WI38 (cell line): Measurements from ENCODE around the gene TMEM18.

Experiments
- H3K4me3 ChIP-seq: 2 replicates; pipeline ENCODE4 v1.5.1; 2011; ENCODE audit warnings: low read depth, mild to moderate bottlenecking, control low read depth, low read length
- TF ChIP-seq, protein P1 (sequence below): IDR thresholded peaks from 2 replicates; pipeline ENCODE4 v1.5.1; 2012; ENCODE audit warnings: low read depth, mild to moderate bottlenecking, control low read depth, low read length

TMEM18 gene

DNA sequence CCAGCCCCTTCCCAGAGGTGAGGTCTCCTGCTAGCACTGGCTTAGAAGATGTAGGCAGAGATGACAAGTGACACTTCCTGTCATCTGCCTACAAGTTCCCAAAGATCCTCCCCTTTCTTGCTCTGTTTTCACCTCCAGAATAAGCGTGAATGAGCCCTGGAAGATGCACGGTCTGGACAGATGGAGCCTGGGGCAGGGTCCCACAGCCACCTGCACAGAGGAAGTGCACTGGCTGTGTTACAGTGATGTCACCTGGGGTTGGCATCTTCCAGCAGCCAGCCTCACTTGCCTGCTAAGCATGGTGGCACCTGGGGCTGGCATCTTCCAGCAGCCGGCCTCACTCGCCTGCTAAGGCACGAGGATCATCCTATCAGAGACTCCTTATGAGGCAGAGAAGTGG lies 32.3 kb downstream of the TMEM18 start:
- H3K4me3 ChIP-seq = no peak overlapping the region
- TF ChIP-seq, protein P1, sequence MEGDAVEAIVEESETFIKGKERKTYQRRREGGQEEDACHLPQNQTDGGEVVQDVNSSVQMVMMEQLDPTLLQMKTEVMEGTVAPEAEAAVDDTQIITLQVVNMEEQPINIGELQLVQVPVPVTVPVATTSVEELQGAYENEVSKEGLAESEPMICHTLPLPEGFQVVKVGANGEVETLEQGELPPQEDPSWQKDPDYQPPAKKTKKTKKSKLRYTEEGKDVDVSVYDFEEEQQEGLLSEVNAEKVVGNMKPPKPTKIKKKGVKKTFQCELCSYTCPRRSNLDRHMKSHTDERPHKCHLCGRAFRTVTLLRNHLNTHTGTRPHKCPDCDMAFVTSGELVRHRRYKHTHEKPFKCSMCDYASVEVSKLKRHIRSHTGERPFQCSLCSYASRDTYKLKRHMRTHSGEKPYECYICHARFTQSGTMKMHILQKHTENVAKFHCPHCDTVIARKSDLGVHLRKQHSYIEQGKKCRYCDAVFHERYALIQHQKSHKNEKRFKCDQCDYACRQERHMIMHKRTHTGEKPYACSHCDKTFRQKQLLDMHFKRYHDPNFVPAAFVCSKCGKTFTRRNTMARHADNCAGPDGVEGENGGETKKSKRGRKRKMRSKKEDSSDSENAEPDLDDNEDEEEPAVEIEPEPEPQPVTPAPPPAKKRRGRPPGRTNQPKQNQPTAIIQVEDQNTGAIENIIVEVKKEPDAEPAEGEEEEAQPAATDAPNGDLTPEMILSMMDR = no peak

DNA sequence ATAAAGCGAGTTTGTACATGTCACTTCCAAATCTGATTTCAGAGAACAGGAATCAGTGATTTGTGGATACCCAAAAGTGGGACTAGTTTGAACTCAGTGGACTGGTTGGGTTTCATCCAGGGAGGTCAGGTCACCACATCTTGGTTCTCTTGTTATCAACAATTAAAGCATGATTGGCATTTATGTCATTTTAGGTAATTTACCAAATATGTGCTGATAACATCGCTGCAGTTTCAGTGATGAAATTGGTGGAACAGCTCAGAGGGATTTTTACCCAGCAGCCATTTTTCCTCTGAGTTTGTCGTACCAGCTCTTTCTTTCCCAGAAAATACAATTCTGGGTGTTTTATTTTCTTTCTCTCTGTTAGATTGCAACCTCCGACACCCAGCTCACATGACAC lies 33.4 kb downstream of the TMEM18 start:
- TF ChIP-seq, protein P1 = no peak
- no peak overlapping the region for H3K4me3 ChIP-seq

DNA sequence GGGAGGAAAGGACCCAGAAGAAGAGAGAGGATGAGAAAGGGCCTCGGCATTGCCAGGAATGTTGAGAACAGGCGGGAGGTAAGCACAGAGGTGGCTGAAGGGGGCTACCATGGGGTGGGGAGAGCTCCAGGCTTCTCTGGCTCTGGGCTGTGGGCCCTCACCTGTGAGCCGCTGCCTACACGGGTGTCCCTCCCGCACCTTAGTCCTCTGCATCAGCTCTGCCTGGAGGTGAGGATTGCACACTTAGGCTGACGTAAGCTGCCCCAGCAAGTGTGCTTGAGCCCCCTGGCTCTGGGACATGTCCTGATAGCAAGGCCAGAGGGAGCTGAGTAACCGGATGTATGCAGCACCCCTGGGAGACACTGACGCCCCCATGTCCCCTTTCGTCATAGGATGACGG lies 33.9 kb downstream of the TMEM18 start:
- no peak overlapping the region for H3K4me3 ChIP-seq
- TF ChIP-seq, protein P1 = no peak

DNA sequence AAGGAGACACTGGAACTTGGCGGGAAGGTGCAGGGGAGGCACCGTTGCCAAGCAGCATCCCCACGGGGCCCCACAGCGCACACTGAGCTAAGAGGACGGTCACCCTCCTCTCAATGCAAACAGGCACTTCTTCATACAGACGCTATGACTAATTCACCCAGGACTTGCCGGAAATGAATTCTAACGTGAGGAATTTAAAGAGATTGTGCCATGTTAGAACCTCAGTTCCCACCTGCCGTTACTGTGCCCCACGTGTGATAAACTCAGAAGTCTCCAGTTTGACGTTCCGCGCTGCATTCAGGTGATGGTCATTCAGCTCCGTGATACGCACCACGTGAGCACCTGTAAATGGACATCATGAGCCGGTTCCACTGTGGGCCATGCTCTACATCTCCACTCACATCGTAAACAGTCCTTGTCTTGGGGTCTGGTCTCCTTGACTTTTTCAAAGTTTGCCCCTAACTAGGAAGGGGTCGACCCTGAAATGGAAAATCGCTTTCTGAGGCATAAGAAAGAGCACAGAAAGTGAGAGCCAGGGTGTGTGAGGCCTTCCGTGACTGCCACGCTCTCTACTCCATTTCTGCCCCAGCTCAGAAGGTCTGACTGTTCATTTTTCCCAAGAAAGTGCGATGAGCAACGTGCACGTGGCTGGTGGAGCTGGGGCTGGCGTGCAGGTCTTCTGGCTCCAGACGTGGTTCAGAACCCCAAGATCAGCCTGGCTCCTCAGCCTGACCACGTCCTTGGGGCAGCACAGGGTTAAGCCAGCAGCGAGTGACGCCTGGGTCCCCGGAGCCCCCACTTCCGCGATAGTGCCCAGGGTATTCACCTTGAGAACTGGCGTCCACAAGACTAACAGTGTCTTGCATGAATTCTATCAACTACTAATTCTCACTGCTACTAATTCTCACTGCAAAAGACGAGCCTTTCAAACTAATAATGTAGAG lies 35.1 kb downstream of the TMEM18 start:
- no peak overlapping the region for H3K4me3 ChIP-seq

DNA sequence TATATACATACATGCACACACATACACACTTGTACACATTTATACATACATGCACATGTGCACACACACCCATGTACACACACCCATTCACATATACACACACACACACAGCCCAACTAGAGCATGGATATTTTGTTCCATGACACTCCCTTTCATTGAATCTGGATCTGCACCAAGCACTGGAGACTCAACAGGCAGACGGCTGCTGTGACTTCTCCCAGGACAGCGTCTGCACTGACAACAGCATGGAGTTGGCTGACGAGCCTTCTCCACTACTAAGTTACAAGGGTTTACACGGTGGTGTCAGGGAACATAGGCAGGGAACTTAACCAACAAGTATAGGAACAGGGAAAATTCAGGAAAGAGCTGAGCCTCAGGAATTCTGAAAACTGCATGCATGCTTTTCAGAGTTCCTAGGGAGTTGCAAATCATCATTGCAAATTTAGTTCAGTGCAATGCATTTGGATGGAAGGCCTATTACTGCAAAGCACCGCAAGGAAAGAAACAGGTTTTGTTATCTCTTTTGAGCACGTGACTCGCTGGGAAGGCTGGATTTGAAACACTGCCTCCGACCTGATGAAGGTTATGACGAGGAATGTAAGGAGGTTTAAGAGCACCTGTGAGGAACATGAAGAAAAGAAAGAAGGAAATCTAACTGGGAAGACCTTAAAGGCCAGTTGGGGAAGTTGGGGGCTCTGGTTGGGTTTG lies 35.9 kb downstream of the TMEM18 start:
- no peak overlapping the region for H3K4me3 ChIP-seq
- TF ChIP-seq, protein P1 = no peak

More for the DNA sequence above, 35.1 kb downstream of the TMEM18 start:
- TF ChIP-seq, protein P1 = no peak

DNA sequence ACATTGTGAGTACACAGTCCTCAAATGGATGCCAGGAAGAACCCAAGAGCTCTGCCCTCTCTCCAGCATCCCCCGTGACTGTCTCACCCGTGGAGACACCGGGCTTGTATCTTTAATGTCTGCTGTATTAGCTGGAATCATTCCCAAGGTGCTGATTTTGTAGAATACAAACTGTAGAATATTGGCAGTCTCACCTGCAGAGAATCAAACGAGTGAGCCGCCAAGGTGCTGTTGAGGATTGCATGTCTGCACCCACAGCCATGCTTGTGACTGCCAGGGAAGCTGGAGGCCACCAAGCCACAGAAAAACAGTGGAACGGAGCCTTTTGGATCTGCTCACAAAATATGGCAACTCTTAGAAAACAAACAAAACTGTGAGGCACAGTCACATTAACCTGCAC lies 37.5 kb downstream of the TMEM18 start:
- H3K4me3 ChIP-seq = no peak overlapping the region
- TF ChIP-seq, protein P1 = no peak

DNA sequence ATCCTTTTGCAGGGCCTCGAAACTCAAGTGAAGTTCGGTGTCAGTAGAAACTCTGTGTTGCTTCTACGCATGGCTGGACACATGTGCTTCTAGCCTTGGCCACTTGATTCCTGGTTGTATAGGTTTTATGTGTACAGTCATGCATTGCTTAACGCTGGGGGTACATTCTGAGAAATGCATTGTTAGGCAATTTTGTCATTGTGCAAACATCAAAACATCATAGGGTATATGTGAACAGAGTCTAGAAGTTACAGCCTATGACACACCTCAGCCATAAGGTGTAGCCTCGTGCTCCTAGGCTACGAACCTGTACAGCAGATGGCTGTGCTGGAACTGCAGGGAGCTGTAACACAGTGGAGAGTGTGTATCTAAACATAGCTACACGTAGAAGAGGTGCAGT lies 39.4 kb downstream of the TMEM18 start:
- TF ChIP-seq, protein P1 = no peak
- no peak overlapping the region for H3K4me3 ChIP-seq
